Effector memory CD4-positive, alpha-beta T cell (primary cell): ENCODE measurements around the gene OR2Y1.
"Not testable (repeated sequence)": the region's sequence is repeated elsewhere in the genome, so short reads cannot be mapped to it uniquely, and the experiment has no call there.

Experiments
- DNase-seq, 3 donors: peaks; one replicate each; pipeline ENCODE4 v3.0.0-alpha.2; 2020
- H3K27ac ChIP-seq: 2 replicates; pipeline ENCODE4 v1.7.0; 2013; ENCODE audit warnings: mild to moderate bottlenecking, low read length, moderate library complexity; ENCODE audit not compliant: insufficient read depth, poor library complexity, severe bottlenecking
- H3K27me3 ChIP-seq: replicated peaks from 2 replicates; pipeline ENCODE4 v1.7.0; 2013; ENCODE audit warnings: mild to moderate bottlenecking, low read length; ENCODE audit not compliant: insufficient read depth, control insufficient read depth, poor library complexity, severe bottlenecking
- H3K36me3 ChIP-seq: 2 replicates; pipeline ENCODE4 v1.7.0; 2013; ENCODE audit warnings: mild to moderate bottlenecking, low read length, moderate library complexity; ENCODE audit not compliant: control insufficient read depth, insufficient read depth
- H3K4me1 ChIP-seq: 2 replicates; pipeline ENCODE4 v1.7.0; 2013; ENCODE audit warnings: low read length, mild to moderate bottlenecking; ENCODE audit not compliant: control insufficient read depth, insufficient read depth, poor library complexity, severe bottlenecking
- H3K4me3 ChIP-seq: 2 replicates; pipeline ENCODE4 v1.7.0; 2013; ENCODE audit warnings: low read length, low read depth, mild to moderate bottlenecking; ENCODE audit not compliant: insufficient read depth, poor library complexity, severe bottlenecking
- H3K9me3 ChIP-seq: 2 replicates; pipeline ENCODE4 v1.7.0; 2013; ENCODE audit warnings: mild to moderate bottlenecking, low read length, moderate library complexity; ENCODE audit not compliant: control insufficient read depth

Gene OR2Y1

DNA sequence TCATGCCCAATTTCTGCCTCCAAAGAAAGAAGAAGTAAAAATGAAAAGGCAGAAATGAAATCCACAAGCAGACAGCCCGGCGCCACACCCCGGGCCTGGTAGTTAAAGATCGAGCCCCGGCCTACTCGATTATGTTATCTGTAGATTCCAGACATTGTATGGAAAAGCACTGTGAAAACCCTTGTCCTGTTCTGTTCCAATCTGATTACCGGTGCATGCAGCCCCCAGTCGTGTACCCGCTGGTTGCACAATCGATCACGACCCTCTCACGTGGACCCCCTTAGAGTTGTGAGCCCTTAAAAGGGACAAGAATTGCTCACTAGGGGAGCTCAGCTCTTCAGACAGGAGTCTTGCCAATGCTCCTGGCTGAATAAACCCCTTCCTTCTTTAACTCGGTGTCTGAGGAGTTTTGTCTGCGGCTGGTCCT is 42.1 kb upstream of the OR2Y1 start:
- H3K27ac ChIP-seq, DNase-seq, H3K9me3 ChIP-seq, H3K4me3 ChIP-seq, H3K4me1 ChIP-seq, H3K36me3 ChIP-seq, H3K27me3 ChIP-seq: not testable (repeated sequence)

DNA sequence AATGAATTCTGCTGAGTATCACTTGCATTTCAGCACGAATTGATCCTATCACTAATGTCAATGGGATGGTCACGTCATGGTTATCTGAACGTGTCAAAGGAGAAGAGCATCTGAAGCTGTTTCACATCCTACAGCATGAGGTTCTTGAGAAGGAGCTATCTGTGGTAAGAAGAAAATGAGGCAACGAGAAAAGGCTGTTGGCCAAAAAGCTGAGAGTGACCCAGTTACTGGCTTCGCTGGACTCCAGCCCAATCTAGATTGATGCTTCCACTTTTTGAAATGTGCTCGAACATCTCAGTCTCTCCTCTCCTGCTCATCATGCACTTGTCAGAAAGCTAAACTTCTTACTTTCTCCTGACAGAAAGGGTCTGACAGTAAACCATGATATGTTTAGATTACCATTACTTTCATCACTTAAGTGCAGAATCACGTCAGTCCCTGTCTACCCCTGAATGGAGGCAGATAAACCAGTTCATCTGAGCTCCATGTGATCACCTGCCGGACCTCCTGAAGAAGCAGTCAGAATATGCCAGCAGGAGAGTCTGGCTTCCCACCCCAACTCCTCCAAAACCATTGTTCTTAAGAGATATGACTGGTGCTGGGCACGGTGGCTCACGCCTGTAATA is 40.2 kb upstream of the OR2Y1 start:
- H3K4me3 ChIP-seq, result no peak overlapping the region
- no peaks in the 10 kb centered on the region for H3K27me3 ChIP-seq
- no peak overlapping the region for H3K27ac ChIP-seq
- no peaks in the 10 kb centered on the region for H3K4me1 ChIP-seq
- H3K36me3 ChIP-seq, result no peaks in the 10 kb centered on the region
- no peak for DNase-seq
- H3K9me3 ChIP-seq, result no peaks in the 10 kb centered on the region

DNA sequence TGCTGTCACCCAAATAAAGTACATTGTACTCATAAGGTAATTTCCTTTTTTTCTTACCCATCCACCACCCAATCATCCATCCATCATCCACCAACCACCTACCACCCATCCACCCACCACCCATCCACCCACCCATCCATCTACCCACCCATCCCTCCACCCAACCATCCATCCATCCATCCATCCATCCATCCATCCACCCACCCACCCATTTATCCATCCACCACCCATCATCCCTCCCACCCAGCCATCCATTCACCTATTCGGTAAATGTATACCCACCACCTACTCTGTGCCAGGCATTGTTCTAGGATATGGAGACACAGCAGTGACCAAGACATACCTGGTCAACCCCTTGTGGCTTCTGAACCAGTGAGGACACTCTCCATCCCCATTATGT is 37.6 kb upstream of the OR2Y1 start:
- DNase-seq, result no peak
- H3K4me1 ChIP-seq, result no peaks in the 10 kb centered on the region
- no peaks in the 10 kb centered on the region for H3K27me3 ChIP-seq
- H3K36me3 ChIP-seq, result no peaks in the 10 kb centered on the region
- H3K27ac ChIP-seq, result no peak overlapping the region
- no peak overlapping the region for H3K4me3 ChIP-seq
- H3K9me3 ChIP-seq, result no peaks in the 10 kb centered on the region

DNA sequence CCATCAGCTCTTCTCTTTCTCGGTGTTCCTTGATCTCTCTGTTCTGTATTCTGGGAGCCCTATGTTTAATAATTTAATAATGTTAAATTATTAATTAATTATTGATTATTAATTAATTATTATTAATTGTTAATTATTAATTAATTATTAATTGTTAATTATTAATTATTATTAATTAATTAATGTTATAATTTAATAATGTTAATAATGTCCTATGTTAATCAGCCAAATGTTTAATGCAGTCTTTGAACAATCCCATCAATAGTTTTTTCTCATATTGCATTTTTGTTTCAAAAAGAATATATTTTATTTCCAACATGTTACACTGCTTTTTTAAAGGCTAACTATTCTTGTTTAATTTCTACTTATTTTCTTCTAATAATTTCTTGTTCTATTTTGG is 36.5 kb upstream of the OR2Y1 start:
- Histone ChIP-seq H3K27me3 (no peaks in the 10 kb centered on the region), H3K27ac (no peak overlapping the region), H3K36me3 (no peaks in the 10 kb centered on the region), H3K4me1 (no peaks in the 10 kb centered on the region), H3K9me3 (no peaks in the 10 kb centered on the region), H3K4me3 (no peak overlapping the region)
- DNase-seq, result no peak

DNA sequence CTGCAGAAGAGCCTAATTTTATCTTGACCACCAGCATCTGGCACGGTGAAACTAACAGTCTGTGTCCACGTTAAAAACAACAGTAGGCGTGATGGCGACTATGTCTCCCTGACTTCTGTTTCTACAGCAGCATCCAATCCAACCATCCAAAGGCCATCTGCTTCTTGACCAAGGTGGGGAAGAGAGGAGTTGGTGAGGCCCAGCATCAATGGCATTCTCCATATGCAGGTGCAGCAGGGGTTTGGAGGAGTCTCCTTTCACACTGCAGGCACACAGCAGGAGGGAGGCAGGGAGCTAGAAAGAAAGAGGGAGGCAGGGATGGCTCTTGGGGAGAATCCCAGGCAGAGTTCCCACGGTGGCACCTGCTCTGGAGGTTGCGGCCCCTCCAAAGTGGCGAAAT is 35.8 kb upstream of the OR2Y1 start:
- Histone ChIP-seq H3K27ac (no peak overlapping the region), H3K4me3 (no peak overlapping the region), H3K9me3 (no peaks in the 10 kb centered on the region), H3K27me3 (no peaks in the 10 kb centered on the region), H3K4me1 (no peaks in the 10 kb centered on the region), H3K36me3 (no peaks in the 10 kb centered on the region)
- no peak for DNase-seq

DNA sequence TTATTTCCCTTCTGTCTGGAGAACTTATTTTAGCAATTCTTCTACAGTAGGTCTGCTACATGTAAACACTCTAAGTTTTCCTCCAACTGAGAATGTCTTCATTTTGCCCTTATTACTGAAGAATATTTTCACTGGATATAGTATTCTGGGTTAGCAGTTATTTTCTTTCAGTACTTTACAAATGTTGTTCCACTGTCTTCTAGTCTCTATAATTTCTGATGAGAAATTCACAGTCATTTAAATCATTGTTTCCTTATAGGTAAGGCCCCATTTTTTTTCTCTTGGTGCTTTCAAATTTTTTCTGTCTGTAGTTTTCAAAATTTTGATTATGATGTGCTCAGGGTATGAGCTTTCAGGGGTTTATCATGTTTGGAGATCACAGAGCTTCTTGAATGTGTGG is 32.0 kb upstream of the OR2Y1 start:
- H3K4me3 ChIP-seq, result no peak overlapping the region
- no peaks in the 10 kb centered on the region for H3K9me3 ChIP-seq
- H3K36me3 ChIP-seq, result no peaks in the 10 kb centered on the region
- no peaks in the 10 kb centered on the region for H3K27me3 ChIP-seq
- no peak overlapping the region for H3K27ac ChIP-seq
- DNase-seq, result no peak
- no peaks in the 10 kb centered on the region for H3K4me1 ChIP-seq

DNA sequence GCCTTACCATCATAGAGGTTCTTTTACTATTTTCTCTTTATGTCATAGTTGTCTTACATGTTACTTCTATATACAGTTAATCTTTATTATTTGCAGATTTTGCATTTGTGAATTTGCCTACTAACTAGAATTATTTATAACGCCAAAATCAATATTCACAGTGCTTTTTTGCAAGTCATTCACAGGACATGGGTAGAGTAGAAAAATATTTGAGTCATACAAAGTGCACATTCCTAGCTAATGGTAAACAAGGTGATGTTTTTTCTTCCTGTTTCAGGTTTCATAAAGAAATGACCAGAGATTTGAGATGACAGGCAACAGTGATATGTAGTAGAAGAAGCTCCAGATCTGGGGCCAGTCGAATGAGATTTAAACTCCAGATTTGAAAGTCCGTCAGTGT is 30.0 kb upstream of the OR2Y1 start:
- no peaks in the 10 kb centered on the region for H3K36me3 ChIP-seq
- no peak overlapping the region for H3K4me3 ChIP-seq
- H3K27me3 ChIP-seq, result no peaks in the 10 kb centered on the region
- no peaks in the 10 kb centered on the region for H3K9me3 ChIP-seq
- no peak overlapping the region for H3K27ac ChIP-seq
- H3K4me1 ChIP-seq, result no peaks in the 10 kb centered on the region
- DNase-seq, result no peak

DNA sequence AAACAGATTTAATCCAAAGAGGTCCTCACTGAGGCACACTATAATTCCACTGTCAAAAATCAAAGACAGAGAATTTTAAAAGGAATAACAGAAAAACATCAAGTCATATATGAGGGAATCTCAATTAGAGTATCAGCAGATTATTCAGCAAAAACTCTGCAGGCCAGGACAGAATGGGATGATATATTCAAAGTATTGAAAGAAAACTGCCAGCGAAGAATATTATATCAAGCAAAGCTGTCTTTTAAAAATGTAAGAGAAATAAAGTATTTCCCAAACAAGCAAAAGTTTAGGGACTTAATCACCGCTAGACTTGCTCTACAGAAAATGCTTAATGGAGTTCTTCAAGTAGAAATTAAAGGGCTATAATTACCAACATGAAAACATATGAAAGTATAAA is 15.7 kb upstream of the OR2Y1 start:
- H3K4me3 ChIP-seq, result no peak overlapping the region
- H3K4me1 ChIP-seq, result no peaks in the 10 kb centered on the region
- no peaks in the 10 kb centered on the region for H3K27me3 ChIP-seq
- no peak overlapping the region for H3K27ac ChIP-seq
- peaks cover 3% of the 10 kb centered on the region for H3K9me3 ChIP-seq
- no peak for DNase-seq
- H3K36me3 ChIP-seq, result no peaks in the 10 kb centered on the region

DNA sequence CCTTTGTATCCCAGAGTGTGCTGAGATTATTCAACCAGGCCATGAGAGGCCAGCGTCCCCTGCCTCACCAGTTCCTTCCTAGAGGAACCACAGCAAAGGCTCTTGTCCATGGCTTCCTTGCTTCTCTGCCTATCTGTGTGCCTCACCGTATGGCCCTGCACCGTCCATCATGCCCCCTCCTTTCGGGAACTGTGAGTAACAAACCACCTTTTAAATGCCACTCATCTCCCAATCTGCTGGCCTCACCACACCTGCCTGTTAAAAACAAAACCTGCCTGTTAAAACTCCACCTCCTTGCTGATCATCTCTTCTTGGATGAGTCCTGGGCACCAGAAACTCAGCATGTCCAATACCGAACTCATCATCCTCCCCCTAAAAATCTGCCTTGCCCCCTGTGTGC is 4.4 kb upstream of the OR2Y1 start:
- Histone ChIP-seq H3K4me3 (no peak overlapping the region), H3K27ac (no peak overlapping the region)

DNA sequence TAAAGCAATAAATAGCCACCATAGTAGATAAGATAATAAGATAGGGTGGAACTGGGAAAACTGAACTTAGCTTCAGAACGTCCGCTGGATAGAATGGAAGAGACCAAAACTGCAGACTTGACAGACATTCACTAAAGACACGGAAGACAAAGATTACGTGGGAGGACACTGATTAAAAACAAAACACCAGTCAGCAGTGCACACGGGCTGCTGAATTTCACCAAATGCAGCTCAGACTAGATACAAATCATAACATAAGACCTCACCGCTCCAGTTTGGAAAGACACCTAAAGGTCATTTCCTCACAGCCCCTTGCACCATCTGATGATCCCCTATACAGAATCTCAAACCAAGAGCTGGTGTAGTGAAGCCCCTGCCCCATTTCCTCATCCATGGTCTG is 2.9 kb upstream of the OR2Y1 start:
- Histone ChIP-seq H3K27ac (no peak overlapping the region), H3K4me3 (no peak overlapping the region), H3K36me3 (no peaks in the 10 kb centered on the region), H3K27me3 (no peaks in the 10 kb centered on the region), H3K4me1 (no peaks in the 10 kb centered on the region), H3K9me3 (no peaks in the 10 kb centered on the region)
- no peak for DNase-seq

More for the DNA sequence above, 4.4 kb upstream of the OR2Y1 start:
- DNase-seq, result no peak
- Histone ChIP-seq H3K36me3 (no peaks in the 10 kb centered on the region), H3K9me3 (no peaks in the 10 kb centered on the region), H3K4me1 (no peaks in the 10 kb centered on the region), H3K27me3 (no peaks in the 10 kb centered on the region)

DNA sequence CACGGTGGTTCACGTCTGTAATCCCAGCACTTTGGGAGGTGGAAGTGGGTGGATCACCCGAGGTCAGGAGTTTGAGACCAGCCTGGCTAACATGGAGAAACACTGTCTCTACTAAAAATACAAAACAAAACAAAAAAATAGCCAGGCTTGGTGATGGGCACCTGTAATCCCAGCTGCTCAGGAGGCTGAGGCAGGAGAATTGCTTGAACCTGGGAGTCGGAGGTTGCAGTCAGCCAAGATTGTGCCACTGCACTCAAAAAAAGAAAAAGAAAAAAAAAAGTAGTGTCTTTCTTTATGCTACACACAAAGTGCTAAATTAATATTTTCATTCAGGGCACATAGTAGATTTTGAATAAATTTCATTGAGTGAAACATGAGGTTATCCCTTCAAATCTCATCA is 1.1 kb upstream of the OR2Y1 start:
- not testable (repeated sequence) for H3K9me3 ChIP-seq, H3K27me3 ChIP-seq, H3K27ac ChIP-seq, DNase-seq, H3K4me1 ChIP-seq, H3K36me3 ChIP-seq, H3K4me3 ChIP-seq
